Esophagus squamous epithelium (tissue), 4 donors: ENCODE measurements around the gene NFKBIB.

Source experiments
- CTCF ChIP-seq, 6 experiments: fragments of 450-650 bp in 4 of 6; fragments of 200-600 bp in 2 of 6; sonication (generic) in 2 of 6; IDR thresholded peaks; one replicate each; pipeline ENCODE4 v1.5.1; 2016 to 2019; ENCODE audit warnings: antibody characterized with exemption in 6 of 6, mild to moderate bottlenecking in 4 of 6, moderate library complexity in 4 of 6
- POLR2A ChIP-seq, 4 donors: fragments of 450-650 bp; IDR thresholded peaks; one replicate each; pipeline ENCODE4 v1.6.1; 2017; ENCODE audit warnings: antibody characterized with exemption in 4 of 4, mild to moderate bottlenecking in 4 of 4, moderate library complexity in 3 of 4

GRCh38 chr19:38911388-38912001 is 11.7 kb downstream of the NFKBIB start:
- TF ChIP-seq CTCF (IDR thresholded peaks at IDR 0.05) (no peak), POLR2A (IDR thresholded peaks at IDR 0.05) (no peak)
